Fibroblast of mammary gland (primary cell): Measurements from ENCODE around the gene IQSEC3.

Experiments
- DNase-seq: peaks from one replicate; pipeline ENCODE4 v3.0.0-alpha.2; 2010; ENCODE audit warnings: low read depth
- H3K4me3 ChIP-seq: 2 replicates; pipeline ENCODE4 v1.5.1; 2011; ENCODE audit warnings: low read depth, mild to moderate bottlenecking, low read length, moderate library complexity; ENCODE audit not compliant: control insufficient read depth
- TF ChIP-seq, protein P1 (sequence below): conservative IDR thresholded peaks from 2 replicates; pipeline ENCODE4 v1.5.1; 2011; ENCODE audit warnings: low read depth, low read length, inconsistent platforms; ENCODE audit not compliant: control insufficient read depth, insufficient read depth

IQSEC3 gene

DNA sequence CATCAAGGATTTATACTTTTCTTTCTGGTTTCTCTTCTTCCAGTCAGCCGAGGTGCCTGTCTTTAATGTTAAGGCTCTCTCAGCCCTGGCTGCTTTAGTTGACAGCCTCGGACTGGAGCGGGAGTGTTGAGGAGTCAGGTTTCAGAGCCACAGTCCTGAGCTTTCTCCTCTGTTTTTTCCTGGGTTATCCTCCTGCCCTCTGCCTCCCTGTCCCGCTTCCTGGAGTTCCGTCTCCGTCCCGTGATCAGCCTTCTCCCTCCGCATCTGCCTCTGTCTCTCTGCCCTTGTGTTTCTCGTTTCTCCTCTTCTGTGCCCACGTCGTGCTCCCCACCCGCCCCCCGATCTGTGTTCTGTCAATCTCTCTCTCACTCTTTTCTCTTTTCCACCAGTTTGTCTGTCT, 33.0 kb downstream of the IQSEC3 start:
- TF ChIP-seq, protein P1, sequence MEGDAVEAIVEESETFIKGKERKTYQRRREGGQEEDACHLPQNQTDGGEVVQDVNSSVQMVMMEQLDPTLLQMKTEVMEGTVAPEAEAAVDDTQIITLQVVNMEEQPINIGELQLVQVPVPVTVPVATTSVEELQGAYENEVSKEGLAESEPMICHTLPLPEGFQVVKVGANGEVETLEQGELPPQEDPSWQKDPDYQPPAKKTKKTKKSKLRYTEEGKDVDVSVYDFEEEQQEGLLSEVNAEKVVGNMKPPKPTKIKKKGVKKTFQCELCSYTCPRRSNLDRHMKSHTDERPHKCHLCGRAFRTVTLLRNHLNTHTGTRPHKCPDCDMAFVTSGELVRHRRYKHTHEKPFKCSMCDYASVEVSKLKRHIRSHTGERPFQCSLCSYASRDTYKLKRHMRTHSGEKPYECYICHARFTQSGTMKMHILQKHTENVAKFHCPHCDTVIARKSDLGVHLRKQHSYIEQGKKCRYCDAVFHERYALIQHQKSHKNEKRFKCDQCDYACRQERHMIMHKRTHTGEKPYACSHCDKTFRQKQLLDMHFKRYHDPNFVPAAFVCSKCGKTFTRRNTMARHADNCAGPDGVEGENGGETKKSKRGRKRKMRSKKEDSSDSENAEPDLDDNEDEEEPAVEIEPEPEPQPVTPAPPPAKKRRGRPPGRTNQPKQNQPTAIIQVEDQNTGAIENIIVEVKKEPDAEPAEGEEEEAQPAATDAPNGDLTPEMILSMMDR = no peak
- no peak overlapping the region for H3K4me3 ChIP-seq
- no peak for DNase-seq

DNA sequence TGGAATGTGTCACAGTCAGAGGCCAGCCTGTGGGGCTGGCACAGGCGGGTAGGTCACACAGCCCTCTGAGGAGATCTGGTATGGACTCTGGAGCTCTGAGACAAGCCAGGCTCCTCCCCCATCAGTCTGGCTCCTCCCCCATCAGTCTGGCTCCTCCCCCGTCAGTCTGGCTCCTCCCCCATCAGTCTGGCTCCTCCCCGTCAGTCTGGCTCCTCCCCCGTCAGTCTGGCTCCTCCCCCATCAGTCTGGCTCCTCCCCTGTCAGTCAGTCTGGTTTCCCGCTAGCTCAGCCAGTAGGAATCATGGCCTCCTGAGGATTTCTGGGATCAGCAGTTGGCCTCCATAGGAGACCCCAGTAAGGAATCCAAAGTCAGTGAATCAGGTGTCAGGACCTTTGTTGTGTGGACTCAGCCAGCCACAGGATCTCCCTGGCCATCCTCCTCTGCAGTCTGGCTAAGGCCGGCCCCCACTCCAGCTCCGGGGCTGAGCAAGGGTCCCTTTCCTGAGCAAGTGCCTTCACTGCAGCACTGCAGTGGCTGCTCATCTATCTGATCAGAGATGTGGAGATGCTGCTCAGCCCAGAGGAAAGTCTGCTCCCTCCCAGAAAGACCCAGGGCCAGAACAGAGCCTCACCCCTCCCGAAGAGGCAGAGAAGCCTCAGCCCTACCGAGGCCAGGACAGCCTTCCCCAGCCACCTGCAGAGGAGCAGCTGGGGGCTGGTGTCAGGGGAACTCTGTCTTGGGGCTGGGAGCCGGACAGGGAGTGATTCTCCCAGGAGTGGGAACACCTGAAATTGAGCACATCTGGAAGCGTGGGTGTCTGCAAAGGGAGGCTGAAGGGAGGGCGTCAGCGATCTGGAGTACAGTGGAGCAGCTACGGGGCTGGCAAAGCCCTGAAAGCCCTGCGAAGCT, 35.7 kb downstream of the IQSEC3 start:
- no peak overlapping the region for H3K4me3 ChIP-seq
- DNase-seq = no peak
- TF ChIP-seq, protein P1 = no peak

DNA sequence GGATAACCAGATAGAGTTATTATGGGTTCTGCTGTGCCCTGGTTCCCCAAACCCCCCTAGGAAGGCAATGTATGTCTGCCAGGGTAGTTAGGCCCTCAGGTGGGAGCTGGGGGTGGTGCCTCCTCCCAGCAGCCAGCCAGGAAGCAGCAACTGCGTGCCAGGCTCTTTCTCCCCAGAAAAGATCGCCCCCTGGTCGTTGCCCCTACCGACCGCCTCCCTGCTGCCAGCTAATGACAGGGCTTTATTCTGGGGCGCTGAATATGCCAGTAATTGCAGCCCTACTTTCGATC, 36.3 kb downstream of the IQSEC3 start:
- TF ChIP-seq, protein P1 = no peak
- DNase-seq = no peak
- no peak overlapping the region for H3K4me3 ChIP-seq

DNA sequence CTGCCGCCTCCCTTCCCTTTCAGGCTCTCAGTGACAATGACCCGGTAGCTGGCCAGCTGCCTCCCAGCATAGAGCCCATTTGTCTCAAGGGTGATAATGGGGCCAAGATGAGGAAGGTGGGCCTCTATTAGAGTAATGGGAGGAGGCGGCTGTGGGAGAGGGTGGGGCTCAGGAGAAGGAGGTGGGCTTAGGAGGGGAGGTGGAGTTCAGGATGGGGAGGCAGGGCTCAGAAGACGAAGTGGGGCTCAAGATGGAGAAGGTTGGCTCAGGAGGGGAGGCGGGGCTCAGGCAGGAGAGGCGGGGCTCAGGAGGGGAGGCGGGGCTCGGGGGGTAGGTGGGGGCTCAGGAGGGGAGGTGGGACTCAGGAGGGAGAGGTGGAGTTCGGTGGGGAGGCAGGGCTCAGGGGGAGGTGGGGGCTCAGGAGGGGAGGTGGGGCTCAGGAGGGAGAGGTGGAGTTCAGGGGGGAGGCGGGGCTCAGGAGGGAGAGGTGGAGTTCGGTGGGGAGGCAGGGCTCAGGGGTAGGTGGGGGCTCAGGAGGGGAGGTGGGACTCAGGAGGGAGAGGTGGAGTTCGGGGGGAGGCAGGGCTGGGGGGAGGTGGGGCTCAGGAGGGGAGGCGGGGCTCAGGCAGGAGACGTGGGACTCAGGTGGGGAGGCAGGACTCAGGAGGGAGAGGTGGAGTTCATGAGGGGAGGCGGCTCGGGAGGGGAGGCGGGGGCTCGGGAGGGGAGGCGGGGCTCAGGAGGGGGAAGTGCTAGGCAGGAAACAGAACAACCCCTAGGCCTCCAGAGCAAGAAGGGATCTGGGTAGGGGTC, 36.8 kb downstream of the IQSEC3 start:
- no peak overlapping the region for H3K4me3 ChIP-seq
- TF ChIP-seq, protein P1 = no peak
- no peak for DNase-seq

DNA sequence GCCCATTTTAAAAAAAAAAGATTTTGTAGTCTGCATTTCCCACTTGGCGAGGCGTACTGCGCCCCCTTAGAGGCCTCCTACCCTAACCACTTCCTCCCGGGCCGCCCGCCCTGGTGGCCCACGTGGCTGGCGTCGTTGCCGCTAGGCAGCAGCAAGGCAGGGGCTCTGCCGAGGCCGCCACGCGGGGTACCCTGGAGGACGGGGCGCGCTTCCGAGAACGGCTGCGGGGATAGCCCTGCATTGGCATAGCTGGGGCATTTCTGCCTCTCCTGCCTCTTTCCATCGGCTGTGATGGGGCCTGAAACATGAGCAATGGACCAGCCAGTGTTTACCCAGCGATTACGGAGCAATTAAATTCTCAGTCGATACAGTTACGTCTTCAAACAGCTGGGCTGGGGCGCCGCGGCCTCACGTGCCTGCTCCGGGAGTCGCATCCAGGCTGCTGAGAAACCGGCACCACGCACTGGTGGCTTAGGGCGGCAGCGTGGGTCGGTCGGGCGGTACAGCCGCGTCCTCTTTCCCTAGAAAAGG, 38.0 kb downstream of the IQSEC3 start:
- DNase-seq = no peak
- no peak overlapping the region for H3K4me3 ChIP-seq
- TF ChIP-seq, protein P1 = no peak

DNA sequence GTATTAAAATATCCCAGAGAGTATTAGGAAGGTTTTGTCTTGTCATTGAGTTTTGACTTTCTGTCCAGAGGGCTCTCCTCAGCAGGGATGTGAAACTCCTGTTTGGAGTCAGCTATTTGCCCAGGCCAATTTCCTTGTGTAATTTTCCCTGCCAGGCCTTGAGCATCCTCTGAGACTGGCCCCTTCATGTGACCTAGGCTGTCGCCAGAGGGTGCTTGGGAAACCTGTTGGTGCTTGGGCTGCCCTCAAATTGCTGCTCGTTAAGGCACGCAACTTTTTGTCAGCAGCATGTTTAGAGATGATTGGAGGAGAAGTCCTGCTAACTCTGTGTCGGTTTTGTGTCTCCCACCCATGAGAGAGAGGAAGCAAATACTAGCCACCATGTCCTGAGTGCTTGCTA, 39.1 kb downstream of the IQSEC3 start:
- no peak for DNase-seq
- no peak overlapping the region for H3K4me3 ChIP-seq
- TF ChIP-seq, protein P1 = no peak
